Mesendoderm (in vitro differentiated cells): ENCODE results near the gene DYNC1I1.
A peak's percentile ranks its signal among the peaks of the same experiment; 100 is the strongest.

ENCODE experiments used
- DNase-seq: peaks from one replicate; pipeline ENCODE4 v3.0.0; 2013
- H2AK5ac ChIP-seq: 2 replicates; pipeline ENCODE4 v1.6.1; 2013; ENCODE audit warnings: low read length, inconsistent platforms
- H2BK120ac ChIP-seq: 2 replicates; pipeline ENCODE4 v1.6.1; 2013; ENCODE audit warnings: low read depth, mild to moderate bottlenecking, low read length, moderate library complexity, mixed read lengths
- H2BK15ac ChIP-seq: replicated peaks from 2 replicates; pipeline ENCODE4 v1.6.1; 2013; ENCODE audit warnings: low read depth, mild to moderate bottlenecking, moderate library complexity
- H2BK5ac ChIP-seq: 2 replicates; pipeline ENCODE4 v1.6.1; 2013; ENCODE audit warnings: low read length, inconsistent platforms
- H3K18ac ChIP-seq: 2 replicates; pipeline ENCODE4 v1.6.1; 2013; ENCODE audit warnings: mild to moderate bottlenecking, low read length, mixed read lengths
- H3K23ac ChIP-seq: one replicate; pipeline ENCODE4 v1.6.1; 2013; ENCODE audit warnings: low read length
- H3K27ac ChIP-seq: 2 replicates; pipeline ENCODE4 v1.5.1; 2013; ENCODE audit warnings: low read depth, mild to moderate bottlenecking, inconsistent platforms, low read length, moderate library complexity
- H3K27me3 ChIP-seq: 2 replicates; pipeline ENCODE4 v1.6.1; 2013; ENCODE audit warnings: low read length, control low read depth, mild to moderate bottlenecking, inconsistent platforms; ENCODE audit not compliant: insufficient read depth, poor library complexity
- H3K36me3 ChIP-seq: 2 replicates; pipeline ENCODE4 v1.6.1; 2013; ENCODE audit warnings: low read length, inconsistent platforms; ENCODE audit not compliant: control insufficient read depth, insufficient read depth
- H3K4ac ChIP-seq: one replicate; pipeline ENCODE4 v1.6.1; 2013; ENCODE audit warnings: low read depth, mild to moderate bottlenecking, low read length, moderate library complexity
- H3K4me1 ChIP-seq: 2 replicates; pipeline ENCODE4 v1.6.1; 2013; ENCODE audit warnings: low read depth, low read length, inconsistent platforms; ENCODE audit not compliant: control insufficient read depth
- H3K4me2 ChIP-seq: 2 replicates; pipeline ENCODE4 v1.6.1; 2013; ENCODE audit warnings: low read length
- H3K4me3 ChIP-seq: 2 replicates; pipeline ENCODE4 v1.5.1; 2013; ENCODE audit warnings: mild to moderate bottlenecking, low read length
- H3K56ac ChIP-seq: one replicate; pipeline ENCODE4 v1.6.1; 2013; ENCODE audit warnings: low read length
- H3K79me1 ChIP-seq: 2 replicates; pipeline ENCODE4 v1.6.1; 2013; ENCODE audit warnings: low read length, inconsistent platforms
- H3K79me2 ChIP-seq: 2 replicates; pipeline ENCODE4 v1.6.1; 2013; ENCODE audit warnings: mild to moderate bottlenecking, low read length; ENCODE audit not compliant: control insufficient read depth, insufficient read depth
- H3K9ac ChIP-seq: 2 replicates; pipeline ENCODE4 v1.6.1; 2013; ENCODE audit warnings: low read length, inconsistent platforms
- H4K5ac ChIP-seq: one replicate; pipeline ENCODE4 v1.6.1; 2013; ENCODE audit warnings: low read length
- H4K8ac ChIP-seq: one replicate; pipeline ENCODE4 v1.6.1; 2013; ENCODE audit warnings: low read depth, mild to moderate bottlenecking, control low read depth, low read length, moderate library complexity
- WGBS: extraction: QIAGEN DNeasy Blood & Tissue Kit; methylation state at CpG from one replicate; pipeline ENCODE4 v1.1.7; 2013; ENCODE audit warnings: low lambda C conversion rate, missing lambda C conversion rate; ENCODE audit not compliant: insufficient coverage; ENCODE audit errors: extremely low coverage; 5-methylcytosine and 5-hydroxymethylcytosine counted together

Gene DYNC1I1

GRCh38 chr7:95865716-95866371 lies 93.5 kb downstream of the DYNC1I1 start:
- H4K8ac ChIP-seq, result no peak overlapping the region
- H2BK120ac ChIP-seq, result no peak overlapping the region
- peak overlapping the region; percentile 56 for H3K56ac ChIP-seq
- H2AK5ac ChIP-seq, result peak overlapping the region; percentile 10
- H2BK15ac ChIP-seq, result no peak overlapping the region
- H3K4me3 ChIP-seq, result no peak overlapping the region
- H3K79me2 ChIP-seq, result no peaks in the 10 kb centered on the region
- H3K36me3 ChIP-seq, result no peaks in the 10 kb centered on the region
- H3K23ac ChIP-seq, result no peak overlapping the region
- no peaks in the 10 kb centered on the region for H3K27me3 ChIP-seq
- no peak overlapping the region for H3K27ac ChIP-seq
- WGBS, result no CpG with 5 or more reads among the region's 9 CpGs
- H3K4ac ChIP-seq, result no peak overlapping the region
- no peaks in the 10 kb centered on the region for H3K79me1 ChIP-seq
- H3K9ac ChIP-seq, result no peak overlapping the region
- H4K5ac ChIP-seq, result no peak overlapping the region
- H3K4me1 ChIP-seq, result no peaks in the 10 kb centered on the region
- peak overlapping the region; percentile 36 for H2BK5ac ChIP-seq
- no peak overlapping the region for H3K18ac ChIP-seq
- DNase-seq, result peak; percentile 74
- no peak overlapping the region for H3K4me2 ChIP-seq

GRCh38 chr7:95867309-95867708 lies 95.0 kb downstream of the DYNC1I1 start:
- H2BK120ac ChIP-seq, result no peak overlapping the region
- no CpG with 5 or more reads among the region's 3 CpGs for WGBS
- no peaks in the 10 kb centered on the region for H3K4me1 ChIP-seq
- H3K4me2 ChIP-seq, result no peak overlapping the region
- H3K9ac ChIP-seq, result no peak overlapping the region
- H2BK15ac ChIP-seq, result no peak overlapping the region
- no peak overlapping the region for H4K8ac ChIP-seq
- no peak overlapping the region for H3K18ac ChIP-seq
- H3K4me3 ChIP-seq, result no peak overlapping the region
- no peaks in the 10 kb centered on the region for H3K36me3 ChIP-seq
- H3K56ac ChIP-seq, result no peak overlapping the region
- H3K79me1 ChIP-seq, result no peaks in the 10 kb centered on the region
- H3K27ac ChIP-seq, result no peak overlapping the region
- no peaks in the 10 kb centered on the region for H3K27me3 ChIP-seq
- no peak overlapping the region for H2BK5ac ChIP-seq
- H4K5ac ChIP-seq, result no peak overlapping the region
- H3K23ac ChIP-seq, result no peak overlapping the region
- no peak overlapping the region for H3K4ac ChIP-seq
- peak; percentile 56 for DNase-seq
- H2AK5ac ChIP-seq, result no peak overlapping the region
- H3K79me2 ChIP-seq, result no peaks in the 10 kb centered on the region

- Histone ChIP-seq H4K5ac (no peak overlapping the region), H3K79me1 (no peaks in the 10 kb centered on the region), H3K4me1 (no peaks in the 10 kb centered on the region), H3K18ac (no peak overlapping the region), H3K36me3 (no peaks in the 10 kb centered on the region), H2BK15ac (no peak overlapping the region), H3K9ac (no peak overlapping the region), H3K4ac (no peak overlapping the region), H3K27me3 (no peaks in the 10 kb centered on the region), H4K8ac (no peak overlapping the region), H3K4me2 (no peak overlapping the region), H3K79me2 (no peaks in the 10 kb centered on the region), H2AK5ac (no peak overlapping the region), H2BK5ac (no peak overlapping the region), H3K56ac (no peak overlapping the region), H3K27ac (no peak overlapping the region), H3K4me3 (no peak overlapping the region), H2BK120ac (no peak overlapping the region), H3K23ac (no peak overlapping the region)
- peak; percentile 73 for DNase-seq
- WGBS, result no CpG with 5 or more reads among the region's 6 CpGs
These were observed 98.9 kb downstream of the DYNC1I1 start for GRCh38 chr7:95871075-95871848.

- H3K79me2 ChIP-seq, result no peaks in the 10 kb centered on the region
These were observed 99.5 kb downstream of the DYNC1I1 start for GRCh38 chr7:95871896-95872295.

GRCh38 chr7:95874129-95874528 lies 101.8 kb downstream of the DYNC1I1 start:
- Histone ChIP-seq H3K4me2 (no peak overlapping the region), H2BK5ac (no peak overlapping the region), H4K8ac (no peak overlapping the region), H3K4ac (no peak overlapping the region), H3K4me1 (no peaks in the 10 kb centered on the region), H3K79me1 (no peaks in the 10 kb centered on the region), H3K56ac (no peak overlapping the region), H3K18ac (no peak overlapping the region), H3K23ac (no peak overlapping the region), H3K36me3 (no peaks in the 10 kb centered on the region), H3K9ac (no peak overlapping the region), H4K5ac (no peak overlapping the region), H2BK15ac (no peak overlapping the region), H3K27ac (no peak overlapping the region), H3K4me3 (no peak overlapping the region), H2AK5ac (no peak overlapping the region), H2BK120ac (no peak overlapping the region), H3K27me3 (no peaks in the 10 kb centered on the region), H3K79me2 (no peaks in the 10 kb centered on the region)
- no CpG with 5 or more reads among the region's 3 CpGs for WGBS
- DNase-seq, result no peak

More at GRCh38 chr7:95871896-95872295, 99.5 kb downstream of the DYNC1I1 start:
- Histone ChIP-seq H3K23ac (no peak overlapping the region), H3K4me2 (no peak overlapping the region), H3K79me1 (no peaks in the 10 kb centered on the region), H3K36me3 (no peaks in the 10 kb centered on the region), H2AK5ac (no peak overlapping the region), H2BK120ac (no peak overlapping the region), H4K5ac (no peak overlapping the region), H3K4ac (no peak overlapping the region), H3K27ac (no peak overlapping the region), H3K9ac (no peak overlapping the region), H2BK5ac (no peak overlapping the region), H4K8ac (no peak overlapping the region), H3K4me3 (no peak overlapping the region), H3K4me1 (no peaks in the 10 kb centered on the region), H3K18ac (no peak overlapping the region), H2BK15ac (no peak overlapping the region), H3K56ac (no peak overlapping the region), H3K27me3 (no peaks in the 10 kb centered on the region)
- DNase-seq, result no peak
- WGBS, result no CpG with 5 or more reads among the region's 9 CpGs
